ENCODE measurements around the gene ANAPC1. TPM values are rescaled to one million over a fixed set of nuclear protein-coding genes. Genes with fewer than 3 reads are reported as not detected.
"Not testable (repeated sequence)": the region's sequence is repeated elsewhere in the genome, so short reads cannot be mapped to it uniquely, and the experiment has no call there.

The ANAPC1 gene
- total RNA-seq, 1 donor from 2014 or later, result 54.0 TPM

GRCh38 chr2:111725742-111726141 is 158.3 kb downstream of the ANAPC1 start:
- not testable (repeated sequence) for H3K4me3 Mint-ChIP-seq; DNase-seq (ENCODE audit: low spot score in 2 of 2, unreplicated experiment in 2 of 2)

GRCh38 chr2:111719610-111720009 is 164.4 kb downstream of the ANAPC1 start:
- not testable (repeated sequence) for H3K27me3 Mint-ChIP-seq (ENCODE audit: low read depth); H3K9me3 Mint-ChIP-seq; DNase-seq (ENCODE audit: low spot score in 2 of 2, unreplicated experiment in 2 of 2); H3K4me3 Mint-ChIP-seq; H3K36me3 Mint-ChIP-seq; H3K4me1 Mint-ChIP-seq; H3K27ac Mint-ChIP-seq

More at GRCh38 chr2:111725742-111726141, 158.3 kb downstream of the ANAPC1 start:
- H3K9me3 Mint-ChIP-seq; H3K27me3 Mint-ChIP-seq (ENCODE audit: low read depth); H3K27ac Mint-ChIP-seq; H3K4me1 Mint-ChIP-seq; H3K36me3 Mint-ChIP-seq: not testable (repeated sequence)

Small RNAs within 50 kb of the gene (microRNA-seq; reads per million reads assigned to microRNA genes)
- not detected for gene MIR4771-2

Other genes starting within 250 kb of the ANAPC1 start
- 25.1 to 27.3 TPM (median 27.1 TPM) in 3 replicates for gene MERTK, start 14.4 kb upstream of the ANAPC1 start, total RNA-seq
- gene TMEM87B, start 171.1 kb upstream of the ANAPC1 start, total RNA-seq, result 19.4 to 22.8 TPM (median 20.0 TPM) in 3 replicates